NK-92 (cell line): ENCODE results near the gene STOML2.

Source experiments
- DNase-seq: peaks from one replicate; lab custom pipeline; 2025; ENCODE audit not compliant: unreplicated experiment; lab: John Stamatoyannopoulos, UW

Gene STOML2

DNA sequence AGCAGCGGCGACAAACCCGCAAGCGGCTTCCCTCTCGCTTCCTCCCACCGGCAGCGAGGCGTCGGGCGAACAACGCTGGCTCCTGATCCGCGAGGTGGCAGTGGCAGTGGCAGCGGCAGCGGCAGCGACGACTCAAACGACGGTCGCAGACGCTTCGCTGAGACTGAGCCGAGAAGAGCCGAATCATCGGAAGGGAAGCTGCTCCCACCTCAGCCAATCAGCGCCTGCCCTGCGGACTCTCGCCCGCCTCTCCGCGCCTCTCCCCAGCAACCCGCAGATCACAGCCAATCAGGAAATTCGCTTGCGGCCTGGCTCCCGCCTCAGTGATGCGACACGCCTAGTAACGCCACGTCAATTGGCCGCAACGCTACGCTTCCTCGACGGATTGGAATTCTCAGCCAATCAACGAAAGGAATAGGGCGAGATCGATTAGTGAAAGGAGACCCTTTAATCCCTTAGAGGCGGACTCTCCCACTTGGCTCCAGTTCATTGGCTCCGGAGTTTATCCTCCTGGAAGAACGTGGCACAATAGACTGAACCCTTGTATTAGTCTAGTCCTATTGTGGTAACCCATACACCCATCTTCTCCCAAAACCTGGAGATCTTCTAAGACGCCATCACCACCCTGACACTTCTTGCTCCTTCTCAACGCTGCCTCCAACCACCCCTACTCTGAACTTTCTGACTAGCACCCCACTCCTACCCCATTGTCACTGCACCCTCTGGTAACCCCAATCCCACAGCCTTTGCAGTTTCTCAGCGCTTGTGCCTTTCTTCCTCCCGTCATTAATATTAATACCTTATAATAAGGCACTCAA is 30.3 kb downstream of the STOML2 start, which contains the start of gene VCP:
TSS of gene VCP (minus strand) at position 165 of the 818 bp plus-strand sequence. CDS start 272 bp downstream, outside the sequence.
- DNase-seq, result peak; percentile 81

DNA sequence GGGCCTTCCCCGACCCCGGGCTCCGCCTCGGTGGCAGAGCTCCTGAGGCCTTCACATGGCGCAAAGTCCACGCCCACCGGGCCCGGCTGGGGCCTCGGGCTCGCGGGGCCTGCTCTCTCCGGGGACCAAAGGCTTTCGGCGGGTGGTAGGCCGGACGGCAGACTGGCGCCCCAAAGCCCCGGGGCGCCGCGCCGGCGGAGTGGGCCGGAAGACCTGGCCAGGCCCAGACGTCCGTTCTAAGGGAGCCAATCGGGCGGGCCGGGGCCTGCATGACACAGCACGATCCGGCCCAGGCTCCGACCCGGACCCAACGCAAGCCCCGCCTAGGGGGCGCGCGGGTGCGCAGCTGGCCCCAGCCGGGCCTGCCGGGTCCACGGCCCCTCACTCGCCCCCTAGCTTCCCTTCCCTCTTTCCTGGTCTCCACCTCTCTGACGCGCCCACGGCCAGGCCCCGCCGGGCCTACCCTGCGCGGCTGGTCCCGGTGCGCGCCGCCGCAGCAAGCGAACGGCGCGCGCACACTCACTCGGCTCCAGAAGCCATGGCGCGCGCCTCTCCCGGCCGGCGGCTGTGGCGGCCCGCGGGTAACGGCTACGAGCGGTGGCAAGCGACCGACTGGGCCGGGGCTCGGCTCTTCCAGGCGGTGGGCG is 31.0 kb downstream of the STOML2 start:
- DNase-seq, result no peak

DNA sequence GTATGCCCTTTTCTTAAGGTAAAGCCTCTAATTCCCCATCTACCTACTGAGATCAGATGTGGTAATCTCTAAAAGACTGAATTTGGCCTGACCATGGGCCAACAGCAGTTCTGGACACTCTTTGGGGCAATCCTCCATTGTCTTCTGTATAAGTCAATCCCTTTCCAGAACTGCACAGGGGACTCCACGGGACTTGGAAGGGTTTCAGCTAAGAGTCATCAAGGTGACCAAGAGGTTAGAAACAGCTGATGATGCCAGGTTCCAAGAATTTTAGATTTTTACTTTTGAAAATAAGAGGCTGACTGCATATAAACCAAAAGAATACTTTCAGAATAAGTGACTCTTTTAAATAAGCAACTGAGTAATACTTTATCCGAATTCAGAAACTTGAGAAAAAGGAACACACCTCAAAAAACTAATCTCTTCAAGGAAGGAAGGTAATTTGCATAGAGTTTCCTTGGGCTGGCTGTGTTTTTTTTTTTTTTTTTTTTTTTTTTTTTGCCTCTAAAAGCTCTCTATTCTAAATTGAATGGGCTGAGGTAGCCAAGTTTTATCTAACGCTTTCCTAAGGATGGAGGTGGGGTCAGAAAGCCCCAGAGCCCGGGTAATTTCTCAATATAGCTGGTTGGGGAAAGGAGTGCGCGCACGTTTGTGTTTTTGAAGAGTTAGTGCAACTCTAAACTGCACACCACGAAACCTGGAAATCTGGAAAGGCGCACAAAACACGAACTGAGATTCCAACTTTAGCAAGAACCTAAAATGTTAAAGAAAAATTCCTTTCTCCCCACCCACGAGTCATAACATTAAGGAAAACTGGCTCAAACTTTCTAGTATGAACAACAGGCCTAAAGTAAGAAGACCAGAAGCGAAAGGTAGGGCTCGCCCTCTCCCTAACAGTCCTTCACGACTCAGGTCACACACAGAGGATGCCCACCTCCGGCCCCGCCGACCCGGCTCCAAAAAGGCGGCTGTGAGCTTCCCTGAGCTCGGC is 31.8 kb downstream of the STOML2 start:
- no peak for DNase-seq

DNA sequence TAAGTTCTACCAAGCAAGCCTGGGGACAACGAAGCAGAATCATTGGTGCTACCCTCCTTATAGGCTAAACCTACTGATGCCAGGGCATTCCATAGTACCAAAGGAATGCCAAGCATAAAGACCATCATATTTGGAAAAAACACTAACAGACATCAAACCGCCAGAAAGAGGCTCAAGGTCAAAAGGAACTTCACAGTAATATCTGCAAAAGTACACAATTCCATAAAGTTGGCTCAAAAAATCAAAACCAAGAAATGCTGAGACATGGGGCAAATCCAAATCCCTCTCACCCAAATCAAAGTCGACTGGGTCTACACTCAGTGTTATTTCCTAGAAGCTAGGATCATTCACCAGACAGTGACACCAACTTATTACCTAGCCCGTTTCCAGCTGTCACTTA is 33.9 kb downstream of the STOML2 start:
- DNase-seq, result no peak

DNA sequence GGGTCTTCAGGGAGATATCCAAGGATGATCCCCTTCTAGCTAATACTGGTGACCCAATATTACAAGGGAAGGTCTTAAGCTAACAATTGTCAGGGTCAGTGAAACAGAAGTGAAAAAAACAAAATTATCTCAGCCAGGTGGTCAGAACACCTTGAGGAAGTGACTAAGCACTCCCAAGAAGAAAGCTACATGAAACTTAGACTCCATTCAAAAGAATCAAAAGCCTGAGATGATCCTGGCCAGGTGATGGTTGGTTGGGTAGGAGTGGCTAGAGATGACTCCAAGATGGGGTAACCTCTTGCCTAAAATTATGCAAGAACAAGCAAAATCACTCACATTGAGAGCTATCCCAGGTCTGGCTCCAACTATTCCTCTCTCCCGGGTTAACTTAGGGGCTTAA is 35.9 kb downstream of the STOML2 start:
- no peak for DNase-seq

DNA sequence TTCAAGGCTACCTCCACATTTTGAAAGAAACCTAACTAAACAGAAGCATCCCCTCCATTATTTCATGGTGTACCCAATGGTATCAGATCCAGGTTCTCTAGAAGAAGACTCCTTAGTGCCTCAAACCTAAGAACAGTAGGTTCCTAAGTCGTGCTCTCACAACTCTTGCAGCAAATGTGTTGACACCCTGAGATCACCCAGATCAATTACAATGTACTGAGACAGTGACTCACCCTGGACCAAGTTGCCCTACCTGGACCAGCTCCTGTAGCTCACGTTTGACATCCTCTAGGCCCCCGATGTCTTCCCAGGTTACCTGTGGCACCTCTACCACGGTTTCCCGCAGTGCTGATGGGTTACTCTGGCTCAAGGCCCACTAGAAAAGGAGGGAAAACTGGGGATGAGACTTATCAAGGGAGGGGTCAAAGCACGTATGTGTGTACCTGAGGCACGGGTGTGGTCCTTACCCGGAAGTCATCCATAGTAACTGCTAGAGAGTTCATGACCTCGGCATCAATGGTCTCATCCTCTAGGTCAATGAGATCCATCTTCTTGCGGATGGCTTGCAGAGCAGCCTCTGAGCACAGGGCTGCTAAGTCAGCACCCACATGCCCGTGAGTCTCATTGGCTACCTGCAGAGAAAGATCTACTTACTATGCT is 42.3 kb downstream of the STOML2 start:
- no peak for DNase-seq

DNA sequence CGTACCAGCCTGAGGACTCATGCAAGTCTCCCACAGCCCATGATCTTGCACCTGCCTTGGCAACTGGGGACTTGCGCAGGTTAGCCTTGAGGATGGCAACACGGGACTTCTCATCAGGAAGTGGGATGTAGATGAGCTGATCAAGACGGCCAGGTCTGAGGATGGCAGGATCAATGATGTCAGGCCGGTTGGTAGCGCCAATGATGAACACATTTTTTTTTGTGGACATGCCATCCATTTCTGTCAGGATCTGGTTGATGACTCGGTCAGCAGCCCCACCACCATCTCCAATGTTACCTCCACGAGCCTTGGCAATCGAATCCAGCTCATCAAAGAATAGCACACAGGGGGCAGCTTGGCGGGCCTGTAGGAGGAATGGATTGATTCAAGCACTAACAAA is 43.5 kb downstream of the STOML2 start:
- no peak for DNase-seq

DNA sequence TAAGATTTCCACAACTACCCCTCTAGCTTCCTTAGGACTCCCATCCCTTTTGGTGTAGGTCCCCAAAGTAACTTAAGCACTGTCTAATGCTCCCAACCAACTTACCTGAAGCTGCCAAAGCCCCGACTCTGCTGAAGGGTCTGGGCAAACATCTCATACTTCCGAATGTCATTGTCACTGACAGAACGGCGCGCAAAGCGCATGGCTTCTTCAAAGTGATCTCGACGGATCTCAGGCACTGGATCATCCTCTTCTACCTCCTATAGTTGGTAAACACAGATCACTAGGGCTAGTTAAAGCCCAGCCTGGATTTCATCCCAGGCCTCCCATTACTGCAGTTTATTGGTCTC is 45.7 kb downstream of the STOML2 start:
- no peak for DNase-seq

DNA sequence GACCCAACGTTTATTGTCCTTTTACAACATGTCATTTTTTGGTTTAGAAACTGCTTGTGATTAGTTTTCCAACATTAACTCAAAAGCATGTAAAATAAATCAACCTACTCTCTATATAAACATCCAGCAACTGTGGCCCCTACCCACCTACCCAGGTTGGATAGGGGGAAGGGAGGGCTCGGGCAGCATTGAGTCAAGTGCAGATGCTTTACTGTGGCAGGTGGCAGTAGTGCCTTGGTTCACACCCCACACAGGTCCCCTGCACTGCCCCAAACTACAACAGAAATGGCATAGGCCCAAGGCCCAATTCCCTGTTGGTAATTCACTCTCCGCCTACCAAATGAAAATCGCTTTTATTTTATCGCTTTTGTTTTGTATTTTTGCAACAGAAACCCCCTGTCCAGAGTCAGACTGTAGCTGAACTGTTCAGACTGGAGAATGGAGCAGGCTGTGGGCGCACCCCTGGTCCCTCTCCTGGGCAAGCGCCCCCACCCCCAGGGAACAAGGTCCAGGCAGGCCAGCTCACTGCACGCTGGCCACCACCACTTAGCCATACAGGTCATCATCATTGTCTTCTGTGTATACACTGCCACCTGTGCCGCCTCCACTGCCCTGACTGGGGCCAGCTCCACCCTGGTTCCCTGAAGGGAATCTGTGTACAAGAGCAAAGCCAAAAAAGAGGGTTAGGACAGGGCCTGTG is 46.2 kb downstream of the STOML2 start:
- no peak for DNase-seq

DNA sequence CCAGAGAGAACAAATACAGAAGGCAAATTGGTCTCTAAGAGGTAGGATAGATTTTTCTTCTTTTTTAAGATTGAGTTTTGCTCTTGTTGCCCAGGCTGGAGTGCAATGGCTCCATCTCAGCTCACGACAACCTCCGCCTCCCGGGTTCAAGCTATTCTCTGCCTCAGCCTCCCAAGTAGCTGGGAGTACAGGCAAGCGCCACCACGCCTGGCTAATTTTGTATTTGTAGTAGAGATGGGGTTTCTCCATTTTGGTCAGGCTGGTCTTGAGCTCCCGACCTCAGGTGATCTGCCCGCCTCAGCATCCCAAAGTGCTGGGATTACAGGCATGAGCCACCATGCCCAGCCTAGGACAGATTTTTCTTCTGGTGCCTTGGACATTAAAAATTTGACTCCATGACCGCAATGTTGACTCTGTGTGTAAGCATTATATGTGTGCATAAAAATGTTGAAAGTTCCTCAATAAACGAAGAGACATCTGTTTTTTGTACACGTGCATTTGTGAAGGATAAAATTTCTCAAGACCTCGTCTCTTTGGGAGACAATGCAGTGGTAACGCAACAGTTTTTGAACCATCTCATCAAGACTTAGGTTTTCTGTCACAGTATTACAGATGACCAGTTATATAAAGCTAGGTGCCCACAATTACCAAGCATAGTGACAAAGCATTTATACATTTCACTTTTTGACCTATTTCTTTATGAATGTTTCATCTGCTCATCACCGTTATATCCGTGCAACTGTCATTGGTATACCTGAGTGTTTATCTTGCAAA is 47.9 kb downstream of the STOML2 start:
- DNase-seq, result no peak

DNA sequence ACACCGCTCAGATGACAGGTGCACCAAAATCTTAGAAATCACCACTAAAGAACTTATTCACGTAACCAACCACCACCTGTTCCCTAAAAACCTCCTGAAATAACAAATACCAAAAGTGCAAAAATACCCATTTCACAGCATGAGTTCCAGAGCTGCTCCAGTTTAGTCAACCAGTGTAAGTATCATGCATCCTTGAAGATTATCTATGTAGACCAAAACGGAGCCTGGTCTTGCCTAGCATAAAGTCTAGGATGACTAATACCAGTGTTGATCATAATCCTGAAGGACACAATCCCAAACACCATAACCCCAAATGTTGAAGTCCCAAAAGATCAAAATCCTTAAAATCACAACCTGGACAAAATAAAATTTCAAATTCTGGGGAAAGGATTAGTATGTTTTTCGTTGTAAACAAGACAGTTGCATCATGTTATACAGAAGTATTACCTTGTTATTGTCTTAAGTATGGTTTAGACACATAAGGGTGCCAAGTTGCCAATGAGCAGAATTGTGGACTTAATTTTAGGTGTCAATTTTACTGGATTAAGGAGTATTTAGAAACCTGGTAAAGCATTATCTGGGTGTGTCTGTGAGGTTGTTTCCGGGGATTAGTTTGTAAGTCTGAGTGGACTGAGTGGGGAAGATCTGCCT is 48.6 kb downstream of the STOML2 start:
- no peak for DNase-seq

DNA sequence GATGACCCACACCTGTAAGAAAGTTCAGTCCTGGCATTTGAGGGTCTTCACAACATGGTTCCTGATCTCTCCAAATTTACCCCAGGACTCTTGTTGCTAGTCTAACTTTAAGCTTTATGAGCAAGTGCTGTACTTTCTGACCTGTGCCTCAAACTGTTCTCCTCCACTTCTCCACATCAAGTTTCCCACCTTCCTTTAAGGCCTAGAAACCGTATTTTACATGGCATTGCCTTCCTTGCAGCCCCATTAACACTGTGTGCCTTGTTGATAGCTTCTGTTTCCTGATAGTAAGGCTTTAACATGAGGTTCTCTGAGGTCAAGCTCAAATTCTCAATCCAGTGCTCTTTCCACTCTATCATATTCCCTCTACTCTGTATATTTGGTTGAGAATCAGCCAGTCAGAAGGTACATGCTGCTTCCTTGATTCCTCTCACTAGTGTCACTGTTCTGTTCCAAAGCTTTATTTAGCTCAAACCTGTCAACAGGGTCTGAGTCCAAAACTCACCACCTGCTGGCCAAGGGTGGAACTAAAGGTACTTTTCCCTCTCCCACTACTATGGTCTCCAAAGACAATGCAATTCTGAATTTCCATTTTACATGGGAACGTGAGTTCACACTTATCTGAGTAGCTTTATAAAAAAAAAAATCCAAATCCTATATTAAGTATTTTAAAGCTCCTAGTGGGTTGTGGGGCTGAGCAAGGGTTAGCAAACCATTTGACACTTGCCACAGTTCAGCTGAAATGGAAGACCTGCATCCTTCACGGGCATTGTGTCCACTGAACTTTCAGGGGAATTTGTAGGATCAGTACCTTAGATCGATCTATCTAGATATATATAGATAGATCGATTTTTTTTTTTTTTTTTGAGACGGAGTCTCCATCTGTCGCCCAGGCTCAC is 51.6 kb downstream of the STOML2 start:
- DNase-seq, result no peak
